ENCODE measurements around the gene SPEF2.

DNA sequence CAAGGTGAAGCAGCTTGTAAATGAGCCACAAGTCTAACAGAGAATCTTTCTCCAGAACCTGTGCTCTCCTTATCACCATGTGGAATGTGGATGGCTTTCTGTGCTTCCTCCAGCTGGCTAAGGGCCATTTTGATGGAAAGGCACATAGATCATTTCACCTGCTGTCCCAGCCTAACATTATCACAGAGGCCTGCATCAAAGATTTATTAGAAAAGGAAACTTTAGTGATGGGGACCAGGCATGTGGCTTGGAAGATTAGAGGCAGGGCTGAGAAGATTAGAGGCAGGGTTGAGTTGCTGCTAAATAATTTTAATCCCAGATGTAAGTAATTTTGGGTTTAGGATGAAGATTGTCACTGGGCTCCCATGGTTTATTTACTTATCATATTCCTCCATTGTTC, 6.3 kb downstream of the SPEF2 start:
- TF ChIP-seq, protein P1, sequence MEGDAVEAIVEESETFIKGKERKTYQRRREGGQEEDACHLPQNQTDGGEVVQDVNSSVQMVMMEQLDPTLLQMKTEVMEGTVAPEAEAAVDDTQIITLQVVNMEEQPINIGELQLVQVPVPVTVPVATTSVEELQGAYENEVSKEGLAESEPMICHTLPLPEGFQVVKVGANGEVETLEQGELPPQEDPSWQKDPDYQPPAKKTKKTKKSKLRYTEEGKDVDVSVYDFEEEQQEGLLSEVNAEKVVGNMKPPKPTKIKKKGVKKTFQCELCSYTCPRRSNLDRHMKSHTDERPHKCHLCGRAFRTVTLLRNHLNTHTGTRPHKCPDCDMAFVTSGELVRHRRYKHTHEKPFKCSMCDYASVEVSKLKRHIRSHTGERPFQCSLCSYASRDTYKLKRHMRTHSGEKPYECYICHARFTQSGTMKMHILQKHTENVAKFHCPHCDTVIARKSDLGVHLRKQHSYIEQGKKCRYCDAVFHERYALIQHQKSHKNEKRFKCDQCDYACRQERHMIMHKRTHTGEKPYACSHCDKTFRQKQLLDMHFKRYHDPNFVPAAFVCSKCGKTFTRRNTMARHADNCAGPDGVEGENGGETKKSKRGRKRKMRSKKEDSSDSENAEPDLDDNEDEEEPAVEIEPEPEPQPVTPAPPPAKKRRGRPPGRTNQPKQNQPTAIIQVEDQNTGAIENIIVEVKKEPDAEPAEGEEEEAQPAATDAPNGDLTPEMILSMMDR (IDR thresholded peaks at IDR 0.05) = no peak
- no peak for TF ChIP-seq POLR2A (IDR thresholded peaks at IDR 0.05; ENCODE audit: low read length)
- no peak for TF ChIP-seq NR3C1 (IDR thresholded peaks at IDR 0.05)
- TF ChIP-seq EP300 (IDR thresholded peaks at IDR 0.05) = no peak
- TF ChIP-seq CHD2 (IDR thresholded peaks at IDR 0.05; ENCODE audit: low read length, partially characterized antibody) = no peak
- no peak for TF ChIP-seq POLR2AphosphoS2 (conservative IDR thresholded peaks at IDR 0.05; ENCODE audit: low read length)
- no peak for TF ChIP-seq TP53 (CRISPR knock-in tag; IDR thresholded peaks at IDR 0.05)

Measured in A549 (cell line).